T47D (cell line): ENCODE data around the gene FREM1.

Experiments
- DNase-seq, 2 experiments: peaks; one replicate each; pipeline versions ENCODE4 v3.0.0 to v3.0.0-alpha.2; 2011 to 2012; ENCODE audit warnings: low read depth in 1 of 2, low spot score in 1 of 2
- JUND ChIP-seq: IDR thresholded peaks from 2 replicates; pipeline ENCODE4 v1.6.1; 2012; ENCODE audit warnings: low read depth
- in situ Hi-C: cut with HindIII; loops from 2 replicates; pipeline ENCODE4 v1.10.0; 2016; ENCODE audit warnings: low sequenced_read_pairs, low pct_unique_long_range_greater_than_20kb

FREM1 gene

GRCh38 chr9:14907360-14907685 is 2.9 kb downstream of the FREM1 start:
- in situ Hi-C loops, result no loop called here
- no peak for DNase-seq
- TF ChIP-seq JUND, result no peak

DNA sequence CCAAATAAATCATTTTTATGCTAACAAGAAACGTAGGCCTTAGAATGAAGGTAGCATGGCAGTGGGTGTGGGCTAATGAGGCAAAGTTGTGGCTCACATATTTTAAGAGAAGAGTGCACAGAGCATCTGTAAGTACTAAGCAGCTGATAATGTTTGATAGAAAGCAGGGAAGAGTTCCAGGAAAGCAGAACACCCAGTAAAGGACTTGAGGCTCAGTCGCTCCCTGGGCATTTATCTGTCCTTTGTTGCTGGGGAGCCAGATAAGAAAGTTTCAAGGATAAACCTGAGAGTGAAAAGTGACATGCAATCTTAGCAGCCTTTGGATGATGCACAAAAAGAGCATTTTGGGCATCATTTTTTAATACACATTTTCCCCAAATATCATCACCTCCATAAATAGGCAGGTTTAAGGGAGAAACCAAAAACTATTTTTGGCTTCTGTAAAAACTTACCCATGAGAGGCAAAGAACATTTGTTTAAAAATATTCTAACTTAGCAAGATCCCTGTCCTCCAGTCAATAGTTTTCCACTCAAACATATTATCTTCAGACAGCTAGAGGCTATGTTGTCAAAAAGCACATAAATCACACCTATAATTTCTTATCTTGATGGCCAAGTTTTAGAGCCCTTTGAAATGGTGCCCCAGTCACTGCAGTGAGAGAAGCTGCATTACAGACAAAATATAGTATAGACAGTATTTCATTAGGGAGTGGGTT is 3.4 kb downstream of the FREM1 start:
- in situ Hi-C loops, result no loop called here
- DNase-seq, result no peak
- no peak for TF ChIP-seq JUND

DNA sequence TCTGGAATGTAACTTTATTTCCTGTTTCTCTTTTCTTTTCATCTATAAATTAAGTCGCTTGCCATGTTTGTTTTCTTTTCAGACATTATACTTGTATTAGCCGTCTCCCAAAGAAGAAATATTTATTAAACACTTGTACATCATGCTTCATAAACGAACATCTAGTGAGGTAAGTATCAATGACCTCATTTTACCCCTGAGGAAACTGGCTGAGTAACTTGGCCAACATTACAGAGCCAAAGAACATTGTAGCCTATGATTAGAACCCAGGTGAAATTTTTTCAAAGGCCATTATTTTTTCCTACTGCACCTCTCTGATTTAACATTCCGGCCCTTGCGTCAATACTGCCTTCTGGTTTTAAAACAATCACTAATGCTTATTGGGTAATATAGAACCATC is 4.2 kb downstream of the FREM1 start:
- in situ Hi-C loops, result no loop called here
- no peak for TF ChIP-seq JUND
- DNase-seq, result no peak

DNA sequence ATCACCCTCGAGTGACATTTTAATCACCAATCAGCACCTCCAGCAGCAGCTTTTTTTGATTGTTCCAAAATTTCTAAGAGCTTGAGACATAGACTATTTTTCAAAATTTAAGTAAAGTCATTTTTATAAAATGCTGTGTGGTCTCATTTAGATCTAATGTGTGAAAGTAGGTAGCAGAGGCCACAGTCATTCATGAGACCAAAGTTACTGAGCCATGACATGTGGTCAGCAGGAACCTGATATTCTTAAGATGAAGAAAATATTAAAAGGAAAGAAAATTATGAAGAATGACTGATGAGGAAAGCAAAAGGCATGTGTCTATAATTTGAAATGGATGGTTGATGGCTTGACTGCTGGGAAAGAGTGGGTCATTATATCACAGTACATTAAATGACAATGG is 7.2 kb downstream of the FREM1 start:
- no peak for DNase-seq
- in situ Hi-C loops, result no loop called here
- TF ChIP-seq JUND, result no peak

DNA sequence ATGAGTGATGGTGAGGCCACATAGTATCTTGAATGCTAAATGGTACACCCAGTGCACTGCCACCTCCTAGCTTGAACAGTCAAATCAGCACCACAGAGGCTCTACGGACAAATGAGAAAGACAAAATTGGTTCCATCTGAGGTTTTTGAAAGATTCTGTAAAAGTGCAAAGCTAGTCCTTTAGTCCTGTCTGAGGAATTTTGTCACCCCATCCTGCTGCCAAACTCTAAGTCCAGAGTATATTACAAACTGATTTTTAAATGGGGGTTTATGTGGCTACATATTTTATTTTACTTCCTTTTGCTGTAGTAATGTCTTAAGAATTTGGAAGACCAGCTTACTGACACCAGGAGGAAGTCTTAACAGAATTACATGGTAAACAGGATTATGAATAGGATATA is 7.7 kb downstream of the FREM1 start:
- DNase-seq, result no peak
- no peak for TF ChIP-seq JUND
- in situ Hi-C loops, result no loop called here

GRCh38 chr9:14899815-14900193 is 10.4 kb downstream of the FREM1 start:
- in situ Hi-C loops, result no loop called here
- no peak for TF ChIP-seq JUND
- DNase-seq, result no peak

DNA sequence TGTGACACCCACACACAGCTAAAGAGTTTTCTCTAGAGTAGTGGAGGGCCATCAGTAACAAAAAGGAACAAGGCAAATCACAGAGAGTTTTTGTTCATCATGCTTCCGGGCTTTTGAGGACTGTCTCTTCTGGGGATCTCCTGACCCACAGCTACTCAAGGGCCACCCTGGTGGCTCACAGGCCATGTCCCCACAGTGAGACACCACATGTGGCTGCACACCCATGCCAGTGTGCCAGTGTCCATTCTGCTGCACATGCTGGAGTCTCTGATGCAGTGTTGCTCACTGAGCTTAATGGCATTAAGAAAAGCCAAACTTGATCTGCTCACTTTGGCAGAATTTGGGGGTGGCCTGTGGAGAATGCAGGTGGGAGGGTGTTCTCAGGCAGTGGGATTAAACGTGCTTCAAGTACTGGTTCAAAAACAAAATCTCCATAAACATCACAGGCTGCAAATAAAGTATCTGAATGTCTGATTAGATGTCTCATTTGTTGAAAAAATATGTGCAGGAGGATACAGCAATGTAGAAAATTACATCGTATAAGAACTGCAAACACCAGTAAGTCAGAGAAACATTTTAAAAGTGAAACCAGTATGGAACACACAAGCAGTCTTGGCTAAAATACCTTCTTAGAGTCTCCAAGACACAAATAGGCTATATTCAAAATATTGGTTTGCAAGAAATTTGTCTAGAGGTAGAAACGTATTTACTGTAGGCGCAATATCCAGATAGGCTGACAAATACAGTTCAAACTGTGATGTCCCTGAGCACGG is 11.0 kb downstream of the FREM1 start:
- DNase-seq, result no peak
- no peak for TF ChIP-seq JUND
- in situ Hi-C loops, result no loop called here

GRCh38 chr9:14895806-14896205 is 14.4 kb downstream of the FREM1 start:
- no peak for TF ChIP-seq JUND
- no peak for DNase-seq
- in situ Hi-C loops, result no loop called here

- in situ Hi-C loops, result no loop called here
- no peak for DNase-seq
- TF ChIP-seq JUND, result no peak
These were observed 16.9 kb downstream of the FREM1 start for GRCh38 chr9:14893280-14893679.

- no peak for DNase-seq
- in situ Hi-C loops, result no loop called here
- TF ChIP-seq JUND, result no peak
These were observed 18.9 kb downstream of the FREM1 start for GRCh38 chr9:14891332-14891731.

DNA sequence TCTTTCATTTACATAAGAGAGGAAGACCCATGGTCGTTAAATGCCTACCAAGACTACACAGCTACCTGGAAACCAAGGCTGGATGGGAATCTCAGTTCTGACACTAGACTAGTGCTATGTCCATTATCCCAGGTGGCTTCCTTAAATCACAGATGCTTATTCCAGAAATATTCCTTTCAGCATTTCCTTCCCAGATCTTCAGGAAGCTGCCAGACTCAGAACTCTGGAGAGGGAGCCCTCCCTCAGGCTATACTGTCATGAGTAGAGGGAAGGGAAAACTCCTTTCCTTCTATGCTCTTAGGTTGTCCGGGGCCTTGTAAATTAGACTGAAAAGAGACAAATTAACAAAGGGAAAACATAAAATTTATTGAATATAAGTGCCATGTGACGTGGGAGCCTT is 20.8 kb downstream of the FREM1 start:
- DNase-seq, result no peak
- TF ChIP-seq JUND, result no peak
- in situ Hi-C loops, result no loop called here

DNA sequence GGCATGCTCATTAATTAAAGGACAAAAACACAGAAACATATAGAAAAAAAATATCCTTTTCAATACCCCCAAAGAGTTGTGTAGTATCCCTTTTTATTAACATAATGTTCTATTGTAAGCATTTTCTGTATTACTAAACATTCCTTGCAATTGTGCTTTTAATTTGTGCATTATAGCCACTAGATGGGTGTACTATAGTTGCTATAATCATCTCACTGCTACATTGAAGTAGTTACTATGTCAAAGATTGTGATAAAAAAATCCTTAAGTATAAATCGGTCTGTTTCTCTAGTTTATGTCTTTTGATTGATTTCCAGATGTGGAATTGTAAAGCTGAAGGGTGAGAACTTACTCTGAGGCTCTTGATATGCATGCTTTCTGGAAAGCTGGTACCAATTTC is 21.4 kb downstream of the FREM1 start:
- no peak for TF ChIP-seq JUND
- in situ Hi-C loops, result no loop called here
- no peak for DNase-seq

- no peak for TF ChIP-seq JUND
- in situ Hi-C loops, result no loop called here
- no peak for DNase-seq
These were observed 22.0 kb downstream of the FREM1 start for GRCh38 chr9:14888272-14888671.

DNA sequence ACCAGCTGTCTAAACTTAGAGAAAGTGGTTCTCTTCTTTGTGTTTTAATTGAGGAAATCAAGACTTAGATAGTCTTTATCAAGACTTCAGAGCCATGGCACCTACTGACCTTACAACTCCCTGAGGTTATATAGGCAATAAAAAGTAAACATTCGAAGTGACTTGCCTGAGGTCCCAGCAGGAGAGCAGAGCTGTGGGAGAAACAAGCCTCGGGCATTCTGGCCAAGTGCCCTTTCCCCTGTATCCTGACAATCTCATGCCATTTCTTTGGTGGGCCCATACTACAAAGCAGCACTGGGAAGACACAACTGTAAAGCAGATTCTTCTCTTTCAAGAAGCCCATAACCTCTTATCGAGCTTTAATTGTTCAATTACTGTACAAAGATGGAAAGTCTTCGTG is 23.1 kb downstream of the FREM1 start:
- no peak for DNase-seq
- in situ Hi-C loops, result no loop called here

More for the DNA sequence above, 23.1 kb downstream of the FREM1 start:
- no peak for TF ChIP-seq JUND
